WTC11 (cell line): ENCODE data around the gene DCAF15. TPM values are rescaled to one million over a fixed set of nuclear protein-coding genes. Genes with fewer than 3 reads are reported as not detected.

Experiments used
- ATAC-seq: fragments of 200-7000 bp; cut with Tn5 transposase; 2 replicates; pipeline ENCODE4 v1.10.0; 2021; ENCODE audit warnings: mild to moderate bottlenecking, moderate library complexity
- Bru-seq: library from RNA; stranded (reverse); fragments of 400-500 nt; gene quantifications from one replicate; lab custom pipeline; 2021; lab: Mats Ljungman, UMichigan
- CTCF ChIA-PET: fragments of 300-600 bp; sonication (Branson Sonifier 250); formaldehyde crosslinking; loops from one replicate; lab custom pipeline; 2021; ENCODE audit warnings: antibody characterized with exemption; lab: Charles Lee
- POLR2A ChIA-PET: fragments of 350-600 bp; sonication (Branson Sonifier 250); formaldehyde crosslinking; loops from one replicate; lab custom pipeline; 2021; ENCODE audit warnings: antibody characterized with exemption; lab: Charles Lee
- DNase-seq: peaks from one replicate; pipeline ENCODE4 v3.0.0; 2021; ENCODE audit warnings: low spot score
- H3K27ac Mint-ChIP-seq: 2 replicates; pipeline ENCODE4 v1.8.0; 2021; ENCODE audit warnings: mixed read lengths
- H3K27me3 Mint-ChIP-seq: 2 replicates; pipeline ENCODE4 v1.8.0; 2021; ENCODE audit warnings: low read depth, mild to moderate bottlenecking, moderate library complexity, mixed read lengths
- H3K36me3 Mint-ChIP-seq: 2 replicates; pipeline ENCODE4 v1.8.0; 2021; ENCODE audit warnings: mixed read lengths
- H3K4me1 Mint-ChIP-seq: 2 replicates; pipeline ENCODE4 v1.8.0; 2022; ENCODE audit warnings: mixed read lengths
- H3K4me3 Mint-ChIP-seq: 2 replicates; pipeline ENCODE4 v1.8.0; 2021; ENCODE audit warnings: mild to moderate bottlenecking, moderate library complexity, mixed read lengths
- H3K9me3 Mint-ChIP-seq: 2 replicates; pipeline ENCODE4 v1.8.0; 2021; ENCODE audit warnings: mixed read lengths
- ATF2 ChIP-seq: sonication (generic); formaldehyde crosslinking; IDR thresholded peaks from 2 replicates; pipeline ENCODE4 v1.8.1; 2022; ENCODE audit warnings: low read depth, missing genetic modification reagents, borderline replicate concordance
- CREM ChIP-seq: sonication (generic); formaldehyde crosslinking; IDR thresholded peaks from 2 replicates; pipeline ENCODE4 v1.8.1; 2022; ENCODE audit warnings: mild to moderate bottlenecking, missing genetic modification reagents, moderate library complexity
- FOXJ3 ChIP-seq: sonication (generic); formaldehyde crosslinking; IDR thresholded peaks from 2 replicates; pipeline ENCODE4 v1.9.0; 2021; ENCODE audit warnings: missing genetic modification reagents, mild to moderate bottlenecking, borderline replicate concordance
- FOXP1 ChIP-seq: sonication (generic); formaldehyde crosslinking; IDR thresholded peaks from 2 replicates; pipeline ENCODE4 v1.8.0; 2022; ENCODE audit warnings: missing genetic modification reagents, mild to moderate bottlenecking, moderate library complexity, borderline replicate concordance
- FOXP4 ChIP-seq: sonication (generic); formaldehyde crosslinking; IDR thresholded peaks from 2 replicates; pipeline ENCODE4 v1.8.0; 2022; ENCODE audit warnings: mild to moderate bottlenecking, missing genetic modification reagents
- GRHL2 ChIP-seq: fragments of 250-450 bp; sonication (Bioruptor Pico); IDR thresholded peaks from 2 replicates; pipeline ENCODE4 v1.8.0; 2022; ENCODE audit warnings: mild to moderate bottlenecking, moderate library complexity; ENCODE audit not compliant: insufficient replicate concordance, severe bottlenecking
- MAX ChIP-seq: sonication (generic); formaldehyde crosslinking; IDR thresholded peaks from 2 replicates; pipeline ENCODE4 v1.8.0; 2022; ENCODE audit warnings: mild to moderate bottlenecking, missing genetic modification reagents
- MYBL2 ChIP-seq: sonication (generic); formaldehyde crosslinking; IDR thresholded peaks from 2 replicates; pipeline ENCODE4 v1.8.1; 2023; ENCODE audit warnings: mild to moderate bottlenecking, moderate library complexity, missing genetic modification reagents
- NR3C1 ChIP-seq: sonication (generic); formaldehyde crosslinking; conservative IDR thresholded peaks from 2 replicates; pipeline ENCODE4 v1.8.1; 2023; ENCODE audit warnings: low read depth, mild to moderate bottlenecking, missing genetic modification reagents
- OVOL2 ChIP-seq: fragments of 250-450 bp; sonication (Bioruptor Pico); IDR thresholded peaks from 2 replicates; pipeline ENCODE4 v1.9.0; 2021; ENCODE audit warnings: mild to moderate bottlenecking, borderline replicate concordance
- SMAD3 ChIP-seq: sonication (generic); formaldehyde crosslinking; IDR thresholded peaks from 2 replicates; pipeline ENCODE4 v1.8.0; 2022; ENCODE audit warnings: missing genetic modification reagents, mild to moderate bottlenecking, borderline replicate concordance
- SP1 ChIP-seq: sonication (generic); formaldehyde crosslinking; conservative IDR thresholded peaks from 2 replicates; pipeline ENCODE4 v1.8.1; 2022; ENCODE audit warnings: missing genetic modification reagents
- TEAD1 ChIP-seq: sonication (generic); formaldehyde crosslinking; IDR thresholded peaks from 2 replicates; pipeline ENCODE4 v1.8.0; 2022; ENCODE audit warnings: mild to moderate bottlenecking, missing genetic modification reagents
- ZNF416 ChIP-seq: fragments of 250-450 bp; sonication (Bioruptor Pico); IDR thresholded peaks from 2 replicates; pipeline ENCODE4 v1.9.0; 2021; ENCODE audit warnings: mild to moderate bottlenecking, inconsistent platforms
- ZNF423 ChIP-seq: fragments of 250-450 bp; sonication (Bioruptor Pico); IDR thresholded peaks from 2 replicates; pipeline ENCODE4 v2.1.2; 2022; ENCODE audit warnings: mild to moderate bottlenecking, moderate library complexity
- long read RNA-seq, 3 experiments: library from RNA in 1 of 3; library from capped mRNA in 1 of 3; library from polyadenylated mRNA in 1 of 3; unstranded in 2 of 3; stranded (forward) in 1 of 3; transcript quantifications; one replicate each; pipeline ENCODE4 v2.0.0, GENCODE V29; 2021
- total RNA-seq: library from RNA; stranded (reverse); gene quantifications from 3 replicates; pipeline ENCODE4 v1.2.3, GENCODE V29; 2021
- TF ChIP-seq, protein P1 (sequence below): fragments of 250-450 bp; sonication (Bioruptor Pico); IDR thresholded peaks from 2 replicates; pipeline ENCODE4 v1.9.0; 2021; ENCODE audit warnings: mild to moderate bottlenecking, borderline replicate concordance
- TF ChIP-seq, protein P2 (sequence below): sonication (generic); formaldehyde crosslinking; conservative IDR thresholded peaks from 2 replicates; pipeline ENCODE4 v1.8.1; 2022; ENCODE audit warnings: mild to moderate bottlenecking, missing genetic modification reagents
- TF ChIP-seq, protein P3 (sequence below): sonication (generic); formaldehyde crosslinking; IDR thresholded peaks from 2 replicates; pipeline ENCODE4 v1.8.0; 2023; ENCODE audit warnings: mild to moderate bottlenecking, missing genetic modification reagents
- TF ChIP-seq, protein P4 (sequence below): sonication (generic); formaldehyde crosslinking; IDR thresholded peaks from 2 replicates; pipeline ENCODE4 v1.8.1; 2022; ENCODE audit warnings: mild to moderate bottlenecking, moderate library complexity, missing genetic modification reagents
- TF ChIP-seq, protein P5 (sequence below): sonication (generic); formaldehyde crosslinking; IDR thresholded peaks from 2 replicates; pipeline ENCODE4 v1.8.0; 2022; ENCODE audit warnings: mild to moderate bottlenecking, missing genetic modification reagents

Gene DCAF15
- total RNA-seq (82.9 to 89.0 TPM (median 83.3 TPM) in 3 replicates), Bru-seq, nascent RNA (percentile 59 among the genes with signal in this experiment)
- long read RNA-seq, experiment 1, transcript DCAF15-201 (13 exons, 2,278 nt) = major isoform, 183 of 248 reads
- long read RNA-seq, experiment 1, partial matches to known transcripts = 10 of 248 reads
- long read RNA-seq, experiment 1, other reads (novel, unspliced or antisense) = 55 of 248 reads
- long read RNA-seq, experiment 2, transcript DCAF15-201 (13 exons, 2,278 nt) = major isoform, 36 of 87 reads
- long read RNA-seq, experiment 2, partial matches to known transcripts = 39 of 87 reads
- long read RNA-seq, experiment 2, other reads (novel, unspliced or antisense) = 11 of 87 reads
- long read RNA-seq, experiment 3, transcript DCAF15-201 (13 exons, 2,278 nt) = major isoform, 28 of 53 reads
- long read RNA-seq, experiment 3, partial matches to known transcripts = 18 of 53 reads
- long read RNA-seq, experiment 3, other reads (novel, unspliced or antisense) = 7 of 53 reads

DNA sequence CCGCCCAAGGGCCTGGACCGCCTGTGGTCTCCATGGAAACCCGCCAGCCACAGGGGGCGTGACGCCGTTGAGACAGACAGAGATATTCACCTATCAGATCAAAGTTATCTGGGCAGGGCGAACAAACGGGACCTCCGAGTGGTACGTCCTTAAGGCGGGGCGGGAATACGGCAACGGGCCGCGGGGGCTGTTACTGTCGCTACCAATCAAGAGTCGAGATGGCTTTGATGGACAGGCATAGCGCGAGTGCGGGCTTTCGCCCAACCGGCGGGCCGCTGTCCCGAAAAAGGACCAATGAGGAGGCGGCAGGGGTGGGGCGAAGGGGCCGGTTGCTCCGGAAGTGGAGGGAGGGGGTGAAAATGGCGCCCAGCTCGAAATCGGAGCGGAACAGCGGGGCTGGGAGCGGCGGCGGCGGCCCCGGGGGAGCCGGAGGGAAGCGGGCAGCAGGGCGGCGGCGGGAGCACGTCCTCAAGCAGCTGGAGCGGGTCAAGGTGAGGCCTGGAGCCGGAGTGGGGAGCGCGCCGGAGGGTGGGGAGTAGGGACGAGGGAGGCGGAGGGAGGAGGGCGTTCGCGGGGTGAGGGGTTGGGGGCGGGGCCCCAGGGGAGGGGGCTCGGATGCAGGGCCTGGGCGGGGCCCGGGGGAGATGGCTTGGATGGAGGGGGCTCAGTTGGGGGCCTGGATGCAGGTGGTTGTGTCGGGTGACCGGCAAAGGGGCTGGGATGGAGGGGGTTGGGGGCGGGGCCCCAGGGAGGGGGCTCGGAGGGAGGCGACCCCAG lies at the start of gene DCAF15:
Gene DCAF15, plus strand, starts transcription at position 356 of the 777 bp plus-strand sequence. Its CDS starts 4 bp downstream, at position 360.
- ATAC-seq (peak; percentile 98), DNase-seq (peak; percentile 99)
- Mint-ChIP-seq H3K9me3 (no peaks in the 10 kb centered on the region), H3K27ac (peak within 1 kb of the TSS; percentile 57), H3K4me1 (peaks cover 8% of the 10 kb centered on the region), H3K36me3 (peaks cover 19% of the 10 kb centered on the region), H3K4me3 (peak within 1 kb of the TSS; percentile 87), H3K27me3 (no peaks in the 10 kb centered on the region; the same call in none of the 2 replicates)
- ChIA-PET POLR2A (interaction anchor here (0.6 to 2.4 kb wide), 8 partner anchors 10 to 184 kb away, joined by 3 to 23 read pairs (median 4); partner anchors contain the start of genes ASF1B, IL27RA and PODNL1), CTCF (interaction anchor here (0.6 to 2.9 kb wide), 29 partner anchors 10 to 120 kb away, joined by 3 to 39 read pairs (median 5); partner anchors contain the start of genes CC2D1A, IL27RA, MISP3 and PODNL1)
- TF ChIP-seq FOXP1 (CRISPR knock-in tag) (0 out of 2 replicates have a peak, but pooled peaks have one; percentile 32), CREM (CRISPR knock-in tag) (peak; percentile 68; the same call in 1 of the 2 replicates), SP1 (peak; percentile 91), ATF2 (no peak), OVOL2 (CRISPR knock-in tag) (no peak), FOXJ3 (CRISPR knock-in tag) (no peak), GRHL2 (CRISPR knock-in tag) (no peak), ZNF423 (CRISPR knock-in tag) (no peak), TEAD1 (no peak), ZNF416 (CRISPR knock-in tag) (no peak), SMAD3 (no peak), MAX (peak; percentile 51; the same call in 1 of the 2 replicates), NR3C1 (CRISPR knock-in tag) (no peak), FOXP4 (no peak), MYBL2 (CRISPR knock-in tag) (peak; percentile 75; the same call in 1 of the 2 replicates)
- TF ChIP-seq, protein P1, sequence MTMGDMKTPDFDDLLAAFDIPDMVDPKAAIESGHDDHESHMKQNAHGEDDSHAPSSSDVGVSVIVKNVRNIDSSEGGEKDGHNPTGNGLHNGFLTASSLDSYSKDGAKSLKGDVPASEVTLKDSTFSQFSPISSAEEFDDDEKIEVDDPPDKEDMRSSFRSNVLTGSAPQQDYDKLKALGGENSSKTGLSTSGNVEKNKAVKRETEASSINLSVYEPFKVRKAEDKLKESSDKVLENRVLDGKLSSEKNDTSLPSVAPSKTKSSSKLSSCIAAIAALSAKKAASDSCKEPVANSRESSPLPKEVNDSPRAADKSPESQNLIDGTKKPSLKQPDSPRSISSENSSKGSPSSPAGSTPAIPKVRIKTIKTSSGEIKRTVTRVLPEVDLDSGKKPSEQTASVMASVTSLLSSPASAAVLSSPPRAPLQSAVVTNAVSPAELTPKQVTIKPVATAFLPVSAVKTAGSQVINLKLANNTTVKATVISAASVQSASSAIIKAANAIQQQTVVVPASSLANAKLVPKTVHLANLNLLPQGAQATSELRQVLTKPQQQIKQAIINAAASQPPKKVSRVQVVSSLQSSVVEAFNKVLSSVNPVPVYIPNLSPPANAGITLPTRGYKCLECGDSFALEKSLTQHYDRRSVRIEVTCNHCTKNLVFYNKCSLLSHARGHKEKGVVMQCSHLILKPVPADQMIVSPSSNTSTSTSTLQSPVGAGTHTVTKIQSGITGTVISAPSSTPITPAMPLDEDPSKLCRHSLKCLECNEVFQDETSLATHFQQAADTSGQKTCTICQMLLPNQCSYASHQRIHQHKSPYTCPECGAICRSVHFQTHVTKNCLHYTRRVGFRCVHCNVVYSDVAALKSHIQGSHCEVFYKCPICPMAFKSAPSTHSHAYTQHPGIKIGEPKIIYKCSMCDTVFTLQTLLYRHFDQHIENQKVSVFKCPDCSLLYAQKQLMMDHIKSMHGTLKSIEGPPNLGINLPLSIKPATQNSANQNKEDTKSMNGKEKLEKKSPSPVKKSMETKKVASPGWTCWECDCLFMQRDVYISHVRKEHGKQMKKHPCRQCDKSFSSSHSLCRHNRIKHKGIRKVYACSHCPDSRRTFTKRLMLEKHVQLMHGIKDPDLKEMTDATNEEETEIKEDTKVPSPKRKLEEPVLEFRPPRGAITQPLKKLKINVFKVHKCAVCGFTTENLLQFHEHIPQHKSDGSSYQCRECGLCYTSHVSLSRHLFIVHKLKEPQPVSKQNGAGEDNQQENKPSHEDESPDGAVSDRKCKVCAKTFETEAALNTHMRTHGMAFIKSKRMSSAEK (CRISPR knock-in tag) = no peak
- TF ChIP-seq, protein P2, sequence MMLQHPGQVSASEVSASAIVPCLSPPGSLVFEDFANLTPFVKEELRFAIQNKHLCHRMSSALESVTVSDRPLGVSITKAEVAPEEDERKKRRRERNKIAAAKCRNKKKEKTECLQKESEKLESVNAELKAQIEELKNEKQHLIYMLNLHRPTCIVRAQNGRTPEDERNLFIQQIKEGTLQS (CRISPR knock-in tag) = no peak
- TF ChIP-seq, protein P3, sequence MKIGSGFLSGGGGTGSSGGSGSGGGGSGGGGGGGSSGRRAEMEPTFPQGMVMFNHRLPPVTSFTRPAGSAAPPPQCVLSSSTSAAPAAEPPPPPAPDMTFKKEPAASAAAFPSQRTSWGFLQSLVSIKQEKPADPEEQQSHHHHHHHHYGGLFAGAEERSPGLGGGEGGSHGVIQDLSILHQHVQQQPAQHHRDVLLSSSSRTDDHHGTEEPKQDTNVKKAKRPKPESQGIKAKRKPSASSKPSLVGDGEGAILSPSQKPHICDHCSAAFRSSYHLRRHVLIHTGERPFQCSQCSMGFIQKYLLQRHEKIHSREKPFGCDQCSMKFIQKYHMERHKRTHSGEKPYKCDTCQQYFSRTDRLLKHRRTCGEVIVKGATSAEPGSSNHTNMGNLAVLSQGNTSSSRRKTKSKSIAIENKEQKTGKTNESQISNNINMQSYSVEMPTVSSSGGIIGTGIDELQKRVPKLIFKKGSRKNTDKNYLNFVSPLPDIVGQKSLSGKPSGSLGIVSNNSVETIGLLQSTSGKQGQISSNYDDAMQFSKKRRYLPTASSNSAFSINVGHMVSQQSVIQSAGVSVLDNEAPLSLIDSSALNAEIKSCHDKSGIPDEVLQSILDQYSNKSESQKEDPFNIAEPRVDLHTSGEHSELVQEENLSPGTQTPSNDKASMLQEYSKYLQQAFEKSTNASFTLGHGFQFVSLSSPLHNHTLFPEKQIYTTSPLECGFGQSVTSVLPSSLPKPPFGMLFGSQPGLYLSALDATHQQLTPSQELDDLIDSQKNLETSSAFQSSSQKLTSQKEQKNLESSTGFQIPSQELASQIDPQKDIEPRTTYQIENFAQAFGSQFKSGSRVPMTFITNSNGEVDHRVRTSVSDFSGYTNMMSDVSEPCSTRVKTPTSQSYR (CRISPR knock-in tag) = no peak
- TF ChIP-seq, protein P4, sequence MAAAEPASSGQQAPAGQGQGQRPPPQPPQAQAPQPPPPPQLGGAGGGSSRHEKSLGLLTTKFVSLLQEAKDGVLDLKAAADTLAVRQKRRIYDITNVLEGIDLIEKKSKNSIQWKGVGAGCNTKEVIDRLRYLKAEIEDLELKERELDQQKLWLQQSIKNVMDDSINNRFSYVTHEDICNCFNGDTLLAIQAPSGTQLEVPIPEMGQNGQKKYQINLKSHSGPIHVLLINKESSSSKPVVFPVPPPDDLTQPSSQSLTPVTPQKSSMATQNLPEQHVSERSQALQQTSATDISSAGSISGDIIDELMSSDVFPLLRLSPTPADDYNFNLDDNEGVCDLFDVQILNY (CRISPR knock-in tag) = peak; percentile 74; the same call in 1 of the 2 replicates
- TF ChIP-seq, protein P5, sequence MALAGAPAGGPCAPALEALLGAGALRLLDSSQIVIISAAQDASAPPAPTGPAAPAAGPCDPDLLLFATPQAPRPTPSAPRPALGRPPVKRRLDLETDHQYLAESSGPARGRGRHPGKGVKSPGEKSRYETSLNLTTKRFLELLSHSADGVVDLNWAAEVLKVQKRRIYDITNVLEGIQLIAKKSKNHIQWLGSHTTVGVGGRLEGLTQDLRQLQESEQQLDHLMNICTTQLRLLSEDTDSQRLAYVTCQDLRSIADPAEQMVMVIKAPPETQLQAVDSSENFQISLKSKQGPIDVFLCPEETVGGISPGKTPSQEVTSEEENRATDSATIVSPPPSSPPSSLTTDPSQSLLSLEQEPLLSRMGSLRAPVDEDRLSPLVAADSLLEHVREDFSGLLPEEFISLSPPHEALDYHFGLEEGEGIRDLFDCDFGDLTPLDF (CRISPR knock-in tag) = no peak
